Measurements from ENCODE around the gene CD40LG.

The CD40LG gene

GRCh38 chrX:136627409-136627808 is 20.5 kb upstream of the CD40LG start:
- no peak overlapping the region for H3K27ac ChIP-seq
- TF ChIP-seq ZFX (IDR thresholded peaks at IDR 0.05) (no peak), CTCF (conservative IDR thresholded peaks at IDR 0.05) (no peak)

GRCh38 chrX:136629084-136629750 is 18.7 kb upstream of the CD40LG start:
- no peak overlapping the region for H3K27ac ChIP-seq
- no peak for TF ChIP-seq CTCF (conservative IDR thresholded peaks at IDR 0.05)
- TF ChIP-seq ZFX (IDR thresholded peaks at IDR 0.05): no peak

GRCh38 chrX:136630881-136631280 is 17.1 kb upstream of the CD40LG start:
- no peak overlapping the region for H3K27ac ChIP-seq
- TF ChIP-seq ZFX (IDR thresholded peaks at IDR 0.05): no peak
- no peak for TF ChIP-seq CTCF (conservative IDR thresholded peaks at IDR 0.05)

GRCh38 chrX:136635235-136635634 is 12.7 kb upstream of the CD40LG start:
- TF ChIP-seq CTCF (conservative IDR thresholded peaks at IDR 0.05): no peak
- no peak for TF ChIP-seq ZFX (IDR thresholded peaks at IDR 0.05)
- H3K27ac ChIP-seq: no peak overlapping the region

- H3K27ac ChIP-seq: no peak overlapping the region
- TF ChIP-seq CTCF (conservative IDR thresholded peaks at IDR 0.05): no peak
- no peak for TF ChIP-seq ZFX (IDR thresholded peaks at IDR 0.05)
Observed at GRCh38 chrX:136636121-136636520, 11.8 kb upstream of the CD40LG start.

GRCh38 chrX:136639506-136640176 is 8.3 kb upstream of the CD40LG start:
- TF ChIP-seq ZFX (IDR thresholded peaks at IDR 0.05) (no peak), CTCF (conservative IDR thresholded peaks at IDR 0.05) (no peak)
- no peak overlapping the region for H3K27ac ChIP-seq

GRCh38 chrX:136643243-136643642 is 4.7 kb upstream of the CD40LG start:
- no peak overlapping the region for H3K27ac ChIP-seq
- TF ChIP-seq ZFX (IDR thresholded peaks at IDR 0.05) (no peak), CTCF (conservative IDR thresholded peaks at IDR 0.05) (no peak)

Measured in C4-2B (cell line).